GM12864 (cell line): ENCODE results near the gene IL18.

Experiments used
- DNase-seq: peaks from one replicate; pipeline ENCODE4 v3.0.0-alpha.2; 2011; ENCODE audit warnings: low read depth
- H3K4me3 ChIP-seq: 2 replicates; pipeline ENCODE4 v1.5.1; 2011; ENCODE audit warnings: mild to moderate bottlenecking, low read depth, low read length, control low read depth
- TF ChIP-seq, protein P1 (sequence below): IDR thresholded peaks from 2 replicates; pipeline ENCODE4 v1.5.1; 2011; ENCODE audit warnings: low read depth, mild to moderate bottlenecking, moderate library complexity, low read length, control low read depth, inconsistent platforms; ENCODE audit errors: missing control alignments

The IL18 gene

DNA sequence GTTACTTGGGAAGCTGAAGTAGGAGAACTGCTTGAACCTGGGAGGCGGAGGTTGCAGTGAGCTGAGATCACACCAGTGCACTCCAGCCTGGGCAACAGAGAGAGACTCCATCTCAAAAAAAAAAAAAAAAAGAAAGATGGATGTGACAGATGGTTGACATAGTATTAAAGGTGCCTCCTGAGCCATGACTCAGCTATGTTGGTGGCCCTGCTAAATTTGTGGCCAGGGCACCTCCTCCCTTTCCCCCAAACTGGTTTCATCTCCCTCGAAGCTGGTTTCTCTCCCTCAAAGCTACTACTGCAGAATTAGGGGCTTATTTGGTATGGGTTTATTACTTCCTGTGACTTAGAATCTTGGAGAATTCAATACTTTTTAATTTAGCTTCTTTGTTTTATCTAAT is 45.7 kb downstream of the IL18 start:
- no peak overlapping the region for H3K4me3 ChIP-seq
- TF ChIP-seq, protein P1, sequence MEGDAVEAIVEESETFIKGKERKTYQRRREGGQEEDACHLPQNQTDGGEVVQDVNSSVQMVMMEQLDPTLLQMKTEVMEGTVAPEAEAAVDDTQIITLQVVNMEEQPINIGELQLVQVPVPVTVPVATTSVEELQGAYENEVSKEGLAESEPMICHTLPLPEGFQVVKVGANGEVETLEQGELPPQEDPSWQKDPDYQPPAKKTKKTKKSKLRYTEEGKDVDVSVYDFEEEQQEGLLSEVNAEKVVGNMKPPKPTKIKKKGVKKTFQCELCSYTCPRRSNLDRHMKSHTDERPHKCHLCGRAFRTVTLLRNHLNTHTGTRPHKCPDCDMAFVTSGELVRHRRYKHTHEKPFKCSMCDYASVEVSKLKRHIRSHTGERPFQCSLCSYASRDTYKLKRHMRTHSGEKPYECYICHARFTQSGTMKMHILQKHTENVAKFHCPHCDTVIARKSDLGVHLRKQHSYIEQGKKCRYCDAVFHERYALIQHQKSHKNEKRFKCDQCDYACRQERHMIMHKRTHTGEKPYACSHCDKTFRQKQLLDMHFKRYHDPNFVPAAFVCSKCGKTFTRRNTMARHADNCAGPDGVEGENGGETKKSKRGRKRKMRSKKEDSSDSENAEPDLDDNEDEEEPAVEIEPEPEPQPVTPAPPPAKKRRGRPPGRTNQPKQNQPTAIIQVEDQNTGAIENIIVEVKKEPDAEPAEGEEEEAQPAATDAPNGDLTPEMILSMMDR = no peak
- DNase-seq = no peak

DNA sequence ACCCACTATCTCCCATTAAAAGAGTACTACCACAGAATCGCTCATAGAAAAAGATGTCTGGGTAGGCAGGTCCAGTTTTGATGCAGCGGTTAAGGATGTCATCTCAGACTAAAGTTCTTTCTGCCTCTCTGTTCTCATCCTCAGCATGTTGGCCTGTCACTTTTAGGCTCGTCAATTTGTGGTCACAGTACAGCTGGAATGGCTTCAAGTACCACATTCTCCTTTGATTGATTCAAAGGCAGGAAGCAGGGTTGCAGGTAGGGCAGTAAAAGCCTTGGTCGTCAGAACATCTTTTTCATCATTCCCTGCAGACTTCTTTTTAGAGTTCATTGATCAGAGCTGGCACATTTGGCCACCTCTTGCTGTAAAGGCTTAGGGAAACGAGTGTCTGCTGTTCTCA is 48.5 kb downstream of the IL18 start:
- TF ChIP-seq, protein P1 = no peak
- no peak overlapping the region for H3K4me3 ChIP-seq
- DNase-seq = no peak

DNA sequence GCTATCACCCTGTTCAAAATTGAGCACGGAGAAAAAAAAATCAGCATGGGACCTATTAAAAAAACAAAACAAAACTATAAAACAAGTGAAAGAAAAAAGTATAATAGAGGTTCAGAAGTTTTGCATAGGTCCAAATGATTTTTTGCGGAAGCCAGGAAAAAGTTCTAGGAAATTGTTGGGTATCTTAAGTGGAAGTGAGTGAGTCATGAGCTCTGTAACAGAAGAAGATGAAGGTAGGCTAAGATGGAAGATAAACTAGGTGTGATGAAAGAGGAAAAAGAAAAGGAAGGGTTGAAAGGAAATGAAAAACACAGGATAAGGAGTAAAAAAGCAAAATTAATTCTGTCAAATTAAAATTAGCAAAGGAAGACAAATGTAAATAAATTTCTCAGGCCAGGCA is 49.4 kb downstream of the IL18 start:
- H3K4me3 ChIP-seq = no peak overlapping the region
- TF ChIP-seq, protein P1 = no peak
- DNase-seq = no peak

DNA sequence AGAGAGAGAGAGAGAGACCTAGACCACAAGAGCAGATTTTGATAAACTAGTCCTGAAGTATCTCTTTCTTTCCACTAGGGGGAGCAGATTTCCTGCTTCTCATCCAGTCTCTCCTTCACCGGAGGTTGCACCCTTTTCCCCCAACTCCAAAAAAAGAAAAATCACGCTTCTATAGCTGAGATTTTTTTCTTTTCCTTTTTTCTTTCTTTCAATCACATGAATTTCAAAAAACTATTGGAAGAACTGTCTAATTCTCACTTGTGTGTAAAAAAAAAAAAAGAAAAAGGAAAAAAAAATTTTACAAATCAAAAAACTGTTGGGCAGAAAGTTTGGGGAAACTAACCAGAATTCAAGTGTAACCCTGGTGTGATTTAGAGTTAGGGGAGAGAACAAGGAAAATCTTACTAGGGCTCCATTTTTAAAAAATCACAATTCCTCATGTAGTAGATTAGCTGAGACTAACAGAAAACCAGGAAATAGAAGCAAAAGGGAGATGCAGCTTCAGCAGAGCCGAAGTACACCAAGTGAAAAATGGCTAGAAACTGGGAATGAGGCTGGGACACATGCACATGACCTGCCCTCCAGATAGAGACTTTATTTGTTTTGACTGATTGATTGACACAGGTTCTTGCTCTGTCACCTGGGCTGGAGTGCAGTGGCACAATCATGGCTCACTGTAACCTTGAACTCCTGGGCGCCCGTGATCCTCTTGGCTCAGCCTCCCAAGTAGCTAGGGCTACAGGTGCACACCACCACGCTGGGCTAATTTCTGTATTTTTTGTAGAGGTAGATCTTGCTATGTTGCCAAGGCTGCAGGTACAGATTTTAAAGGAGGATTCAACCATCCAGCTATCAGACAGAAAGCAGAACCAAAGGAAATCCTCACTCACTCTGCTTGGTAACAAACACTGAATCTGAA is 50.1 kb downstream of the IL18 start:
- no peak overlapping the region for H3K4me3 ChIP-seq
- DNase-seq = peak; percentile 13
- TF ChIP-seq, protein P1 = peak; percentile 76

DNA sequence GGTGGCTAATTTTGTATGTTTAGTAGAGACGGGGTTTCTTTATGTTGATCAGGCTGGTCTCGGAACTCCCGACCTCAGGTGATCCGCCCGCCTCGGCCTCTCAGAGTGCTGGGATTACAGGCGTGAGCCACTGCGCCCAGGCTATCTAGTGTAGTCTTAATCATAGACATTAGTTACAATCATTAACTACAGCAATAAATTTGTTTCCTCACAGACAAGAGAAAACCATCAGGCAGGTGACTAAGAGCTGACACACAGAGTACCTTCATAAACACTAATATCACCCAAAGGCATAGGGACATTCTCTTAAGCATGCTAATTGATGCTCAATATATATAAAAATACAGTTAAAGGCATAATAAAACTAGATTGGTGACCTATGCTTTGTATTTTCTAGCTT is 57.8 kb downstream of the IL18 start:
- DNase-seq = no peak
- TF ChIP-seq, protein P1 = no peak
- H3K4me3 ChIP-seq = no peak overlapping the region

DNA sequence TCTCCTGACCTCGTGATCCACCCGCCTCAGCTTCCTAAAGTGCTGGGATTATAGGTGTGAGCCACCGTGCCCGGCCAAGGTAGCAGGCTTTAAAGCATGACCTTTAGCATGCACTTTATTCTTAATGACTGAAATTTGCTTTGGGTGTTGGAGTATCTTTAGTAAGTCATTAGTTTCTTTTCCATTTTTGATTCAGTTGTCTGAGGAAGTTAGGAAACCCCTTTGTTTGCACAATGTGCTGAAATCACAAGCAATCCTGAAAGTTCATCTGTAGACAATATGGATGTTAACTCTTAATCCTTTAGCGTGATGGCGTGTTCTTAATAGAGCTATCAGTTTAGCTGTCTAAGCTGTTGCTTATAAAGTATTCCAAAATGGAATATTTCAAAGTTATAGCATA is 60.4 kb downstream of the IL18 start:
- no peak overlapping the region for H3K4me3 ChIP-seq
- TF ChIP-seq, protein P1 = no peak
- DNase-seq = no peak

DNA sequence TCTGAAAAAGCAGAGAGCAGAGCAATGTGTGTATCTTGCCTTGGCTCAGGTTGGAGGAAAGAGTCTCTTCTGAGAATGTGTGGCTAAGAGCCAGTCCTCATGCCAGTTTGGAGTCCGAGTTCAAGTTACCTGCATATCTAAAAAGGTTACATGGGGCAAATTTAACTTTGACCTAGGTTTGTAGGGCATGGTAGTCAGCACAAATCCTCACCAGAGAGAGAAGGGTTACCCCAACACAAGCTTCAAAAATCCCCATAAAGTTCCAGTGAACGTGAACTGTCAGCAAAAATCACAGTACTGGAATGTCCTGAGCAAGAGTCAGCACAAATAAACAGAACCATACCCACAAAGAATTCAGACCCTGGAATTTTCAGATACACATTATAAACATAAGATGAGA is 63.4 kb downstream of the IL18 start:
- no peak for DNase-seq
- TF ChIP-seq, protein P1 = no peak
- no peak overlapping the region for H3K4me3 ChIP-seq
